Uterus (tissue), 4 donors: ENCODE measurements around the gene STATH. TPM values are rescaled to one million over a fixed set of nuclear protein-coding genes. Genes with fewer than 3 reads are reported as not detected.
"Not testable (repeated sequence)": the region's sequence is repeated elsewhere in the genome, so short reads cannot be mapped to it uniquely, and the experiment has no call there.

Source experiments
- DNase-seq, 2 donors: peaks; one replicate each; pipeline ENCODE4 v3.0.0-alpha.2; 2019 to 2020
- H3K27ac ChIP-seq, 2 donors: fragments of 200-600 bp; sonication (generic); 1 replicate in 1 of 2; 2 replicates in 1 of 2; pipeline ENCODE4 v1.5.1; 2016 to 2018
- H3K27me3 ChIP-seq, 2 donors: fragments of 200-600 bp; sonication (generic); one replicate each; pipeline ENCODE4 v1.5.1; 2018 to 2019; ENCODE audit warnings: control low read depth in 1 of 2
- H3K36me3 ChIP-seq, 2 donors: fragments of 200-600 bp; sonication (generic); one replicate each; pipeline ENCODE4 v1.5.1; 2019; ENCODE audit warnings: control low read depth in 1 of 2
- H3K4me1 ChIP-seq, 2 donors: fragments of 200-600 bp; sonication (generic); one replicate each; pipeline ENCODE4 v1.5.1; 2018 to 2019; ENCODE audit warnings: control low read depth in 1 of 2
- H3K4me3 ChIP-seq, 2 donors: fragments of 200-600 bp; sonication (generic); 1 replicate in 1 of 2; 2 replicates in 1 of 2; pipeline ENCODE4 v1.5.1; 2018 to 2019; ENCODE audit warnings: mild to moderate bottlenecking in 1 of 2
- H3K9me3 ChIP-seq, 2 donors: fragments of 200-600 bp; sonication (generic); one replicate each; pipeline ENCODE4 v1.5.1; 2019; ENCODE audit warnings: control low read depth in 1 of 2
- CTCF ChIP-seq, 4 experiments: fragments of 200-600 bp in 2 of 4; fragments of 450-650 bp in 2 of 4; sonication (generic) in 2 of 4; IDR thresholded peaks; one replicate each; pipeline ENCODE4 v1.5.1; 2016 to 2019; ENCODE audit warnings: antibody characterized with exemption in 4 of 4, mild to moderate bottlenecking in 2 of 4, moderate library complexity in 1 of 4
- POLR2A ChIP-seq, 2 donors: fragments of 450-650 bp; IDR thresholded peaks; one replicate each; pipeline ENCODE4 v1.6.1; 2016; ENCODE audit warnings: antibody characterized with exemption in 2 of 2, mild to moderate bottlenecking in 1 of 2, moderate library complexity in 1 of 2
- intact Hi-C: fragments of 100-400 bp; cut with DNase I; formaldehyde crosslinking; loops from one replicate; pipeline ENCODE4 v1.15.1; 2023; ENCODE audit warnings: low total_unique reads
- total RNA-seq, 4 donors: library from RNA; depleted of rRNA in 3 of 4; stranded (reverse); fragments of >200 nt in 3 of 4; gene quantifications; one replicate each; pipeline versions ENCODE4 v1.1.0 to v1.2.4, GENCODE V29; 2014 to 2023
- donor health status: DM: yes; HTN: yes; CAD: no.

The STATH gene
- total RNA-seq, 4 donors from 2014 or later: not detected

GRCh38 chr4:70023218-70023617, 27.5 kb downstream of the STATH start:
- no peak for DNase-seq
- Histone ChIP-seq H3K27ac (no peak overlapping the region), H3K27me3 (no peaks in the 10 kb centered on the region), H3K36me3 (no peaks in the 10 kb centered on the region), H3K9me3 (no peaks in the 10 kb centered on the region), H3K4me1 (no peaks in the 10 kb centered on the region), H3K4me3 (no peak overlapping the region)
- intact Hi-C loops: no loop called here
- TF ChIP-seq CTCF (IDR thresholded peaks at IDR 0.05): no peak
- TF ChIP-seq POLR2A (IDR thresholded peaks at IDR 0.05): no peak

GRCh38 chr4:70027011-70027410, 31.2 kb downstream of the STATH start:
- no peak for DNase-seq

GRCh38 chr4:70028159-70028558, 32.4 kb downstream of the STATH start, which contains the start of gene HTN3:
HTN3 (plus strand) TSS chr4:70028459; CDS start chr4:70030741, 2,282 bp downstream.
- DNase-seq, H3K27me3 ChIP-seq, H3K27ac ChIP-seq, H3K4me1 ChIP-seq, H3K4me3 ChIP-seq, intact Hi-C loops, H3K9me3 ChIP-seq, H3K36me3 ChIP-seq: not testable (repeated sequence)

More at GRCh38 chr4:70027011-70027410, 31.2 kb downstream of the STATH start:
- Histone ChIP-seq H3K27ac (no peak overlapping the region), H3K9me3 (no peaks in the 10 kb centered on the region), H3K27me3 (no peaks in the 10 kb centered on the region), H3K4me1 (no peaks in the 10 kb centered on the region), H3K4me3 (no peak overlapping the region), H3K36me3 (no peaks in the 10 kb centered on the region)
- intact Hi-C loops: no loop called here
- no peak for TF ChIP-seq POLR2A (IDR thresholded peaks at IDR 0.05)
- no peak for TF ChIP-seq CTCF (IDR thresholded peaks at IDR 0.05)

- H3K4me1 ChIP-seq, H3K27me3 ChIP-seq, H3K9me3 ChIP-seq, DNase-seq, H3K27ac ChIP-seq, H3K4me3 ChIP-seq, intact Hi-C loops, H3K36me3 ChIP-seq: not testable (repeated sequence)
Measured at GRCh38 chr4:70037559-70037958, 41.8 kb downstream of the STATH start.

- H3K36me3 ChIP-seq, H3K4me1 ChIP-seq, DNase-seq, H3K27me3 ChIP-seq, H3K27ac ChIP-seq, H3K4me3 ChIP-seq, H3K9me3 ChIP-seq, intact Hi-C loops: not testable (repeated sequence)
Measured at GRCh38 chr4:70039928-70040327, 44.2 kb downstream of the STATH start.

- H3K27ac ChIP-seq: no peak overlapping the region
- DNase-seq: no peak
- H3K27me3 ChIP-seq: no peaks in the 10 kb centered on the region
- no peaks in the 10 kb centered on the region for H3K36me3 ChIP-seq
- intact Hi-C loops: no loop called here
- TF ChIP-seq POLR2A (IDR thresholded peaks at IDR 0.05) (no peak), CTCF (IDR thresholded peaks at IDR 0.05) (no peak)
- no peak overlapping the region for H3K4me3 ChIP-seq
- no peaks in the 10 kb centered on the region for H3K4me1 ChIP-seq
- H3K9me3 ChIP-seq: no peaks in the 10 kb centered on the region
Measured at GRCh38 chr4:70041652-70042286, 46.0 kb downstream of the STATH start.

GRCh38 chr4:70050138-70050537, 54.4 kb downstream of the STATH start, which contains the start of gene HTN1:
HTN1 (plus strand) TSS chr4:70050438; CDS start chr4:70053077, 2,639 bp downstream.
- H3K4me1 ChIP-seq, H3K27ac ChIP-seq, H3K36me3 ChIP-seq, H3K9me3 ChIP-seq, H3K4me3 ChIP-seq, intact Hi-C loops, H3K27me3 ChIP-seq, DNase-seq: not testable (repeated sequence)

Other genes starting within 250 kb of the STATH start
- gene SULT1B1, start 235.3 kb upstream of the STATH start, total RNA-seq: 1 to 10 TPM in 3 of 4 donors, under 1 TPM in 1; 0.51 to 2.4 (median 2.2) TPM
- gene SULT1E1, start 135.8 kb upstream of the STATH start, total RNA-seq: 100 to 1,000 TPM in 1 of 4 donors, not detected in 3; 539 TPM
- gene CSN1S1, start 64.9 kb upstream of the STATH start, total RNA-seq: not detected
- gene CSN2, start 30.2 kb upstream of the STATH start, total RNA-seq: not detected
- not detected for gene HTN3, start 32.5 kb downstream of the STATH start, total RNA-seq
- gene HTN1, start 54.5 kb downstream of the STATH start, total RNA-seq: not detected
- not detected for gene PRR27, start 158.3 kb downstream of the STATH start, total RNA-seq
- under 1 TPM in 1 of 4 donors, not detected in 3; 0.35 TPM for gene ODAM, start 199.8 kb downstream of the STATH start, total RNA-seq
- gene FDCSP, start 230.2 kb downstream of the STATH start, total RNA-seq: not detected
- gene CSN3, start 246.6 kb downstream of the STATH start, total RNA-seq: not detected